Ishikawa (cell line): ENCODE measurements around the gene MAP7D1.

Source experiments
- CEBPB ChIP-seq: IDR thresholded peaks from 2 replicates; pipeline ENCODE4 v1.6.1; 2012
- CREB1 ChIP-seq: IDR thresholded peaks from 2 replicates; pipeline ENCODE4 v1.6.1; 2012; ENCODE audit warnings: low read depth
- EGR1 ChIP-seq: IDR thresholded peaks from 2 replicates; pipeline ENCODE4 v1.6.1; 2012
- EP300 ChIP-seq: IDR thresholded peaks from 2 replicates; pipeline ENCODE4 v1.6.1; 2012; ENCODE audit warnings: borderline replicate concordance
- FOXM1 ChIP-seq: IDR thresholded peaks from 2 replicates; pipeline ENCODE4 v1.6.1; 2012; ENCODE audit warnings: low read depth, borderline replicate concordance
- NFIC ChIP-seq: IDR thresholded peaks from 2 replicates; pipeline ENCODE4 v1.6.1; 2012
- RAD21 ChIP-seq: IDR thresholded peaks from 2 replicates; pipeline ENCODE4 v1.6.1; 2012; ENCODE audit warnings: low read depth
- TAF1 ChIP-seq: IDR thresholded peaks from 2 replicates; pipeline ENCODE4 v1.6.1; 2012; ENCODE audit warnings: low read depth, mild to moderate bottlenecking
- TCF12 ChIP-seq: IDR thresholded peaks from 2 replicates; pipeline ENCODE4 v1.6.1; 2012; ENCODE audit warnings: low read depth
- TEAD4 ChIP-seq: IDR thresholded peaks from 2 replicates; pipeline ENCODE4 v1.6.1; 2012
- YY1 ChIP-seq: IDR thresholded peaks from 2 replicates; pipeline ENCODE4 v1.6.1; 2012; ENCODE audit warnings: low read depth
- ZBTB7A ChIP-seq: IDR thresholded peaks from 2 replicates; pipeline ENCODE4 v1.6.1; 2012; ENCODE audit warnings: low read depth
- TF ChIP-seq, protein P1 (sequence below): IDR thresholded peaks from 2 replicates; pipeline ENCODE4 v1.6.1; 2012
- TF ChIP-seq, protein P2 (sequence below): IDR thresholded peaks from 2 replicates; pipeline ENCODE4 v1.6.1; 2012
- TF ChIP-seq, protein P3 (sequence below): IDR thresholded peaks from 2 replicates; pipeline ENCODE4 v1.6.1; 2012; ENCODE audit warnings: low read depth, mild to moderate bottlenecking

Gene MAP7D1

DNA sequence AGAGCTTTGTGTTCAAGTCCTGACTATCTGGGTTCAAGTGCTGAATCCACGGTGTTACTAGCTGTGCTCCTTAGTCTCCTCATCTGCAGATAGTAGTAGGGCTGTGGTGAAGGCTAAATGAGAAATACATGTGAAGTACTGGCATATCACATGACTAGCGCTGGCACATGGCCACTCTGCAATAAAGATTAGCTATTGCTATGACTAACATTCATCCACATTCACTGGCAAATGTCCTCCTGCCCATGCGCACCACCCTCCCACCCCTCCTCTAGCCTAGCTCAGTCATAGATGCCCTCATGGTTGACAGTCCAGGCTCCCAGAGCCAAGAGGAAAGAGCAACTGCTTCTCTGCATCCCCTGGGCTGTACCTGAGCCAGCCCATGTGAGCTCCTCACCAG is 22.5 kb upstream of the MAP7D1 start:
- TF ChIP-seq, protein P1, sequence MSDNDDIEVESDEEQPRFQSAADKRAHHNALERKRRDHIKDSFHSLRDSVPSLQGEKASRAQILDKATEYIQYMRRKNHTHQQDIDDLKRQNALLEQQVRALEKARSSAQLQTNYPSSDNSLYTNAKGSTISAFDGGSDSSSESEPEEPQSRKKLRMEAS = no peak
- no peak for TF ChIP-seq EP300
- TF ChIP-seq ZBTB7A = no peak
- TF ChIP-seq TCF12 = no peak
- TF ChIP-seq CREB1 = no peak
- TF ChIP-seq, protein P2, sequence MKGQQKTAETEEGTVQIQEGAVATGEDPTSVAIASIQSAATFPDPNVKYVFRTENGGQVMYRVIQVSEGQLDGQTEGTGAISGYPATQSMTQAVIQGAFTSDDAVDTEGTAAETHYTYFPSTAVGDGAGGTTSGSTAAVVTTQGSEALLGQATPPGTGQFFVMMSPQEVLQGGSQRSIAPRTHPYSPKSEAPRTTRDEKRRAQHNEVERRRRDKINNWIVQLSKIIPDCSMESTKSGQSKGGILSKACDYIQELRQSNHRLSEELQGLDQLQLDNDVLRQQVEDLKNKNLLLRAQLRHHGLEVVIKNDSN = no peak
- no peak for TF ChIP-seq TEAD4
- TF ChIP-seq YY1 = no peak
- no peak for TF ChIP-seq TAF1
- no peak for TF ChIP-seq CEBPB
- TF ChIP-seq EGR1 = no peak
- TF ChIP-seq FOXM1 = no peak

DNA sequence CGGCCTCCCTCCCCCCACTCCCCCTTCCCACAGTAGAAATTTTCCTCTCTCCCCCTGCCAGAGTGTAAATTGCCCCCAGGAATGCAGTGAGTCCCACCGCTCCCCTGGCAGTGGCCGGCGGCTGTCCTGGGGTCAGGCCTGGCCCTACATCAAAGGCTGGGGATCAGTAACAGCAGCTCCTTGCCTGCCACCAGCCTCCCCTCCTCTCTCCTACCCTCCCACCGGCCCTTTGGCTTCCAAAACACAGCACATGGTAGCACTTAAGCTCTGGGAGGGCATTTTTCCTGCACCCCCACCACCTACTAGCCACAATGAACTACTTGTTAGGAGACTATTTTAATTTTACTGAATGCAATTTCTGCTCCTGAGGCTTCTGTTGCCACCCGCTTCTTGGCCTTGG is 21.9 kb upstream of the MAP7D1 start:
- TF ChIP-seq, protein P3, sequence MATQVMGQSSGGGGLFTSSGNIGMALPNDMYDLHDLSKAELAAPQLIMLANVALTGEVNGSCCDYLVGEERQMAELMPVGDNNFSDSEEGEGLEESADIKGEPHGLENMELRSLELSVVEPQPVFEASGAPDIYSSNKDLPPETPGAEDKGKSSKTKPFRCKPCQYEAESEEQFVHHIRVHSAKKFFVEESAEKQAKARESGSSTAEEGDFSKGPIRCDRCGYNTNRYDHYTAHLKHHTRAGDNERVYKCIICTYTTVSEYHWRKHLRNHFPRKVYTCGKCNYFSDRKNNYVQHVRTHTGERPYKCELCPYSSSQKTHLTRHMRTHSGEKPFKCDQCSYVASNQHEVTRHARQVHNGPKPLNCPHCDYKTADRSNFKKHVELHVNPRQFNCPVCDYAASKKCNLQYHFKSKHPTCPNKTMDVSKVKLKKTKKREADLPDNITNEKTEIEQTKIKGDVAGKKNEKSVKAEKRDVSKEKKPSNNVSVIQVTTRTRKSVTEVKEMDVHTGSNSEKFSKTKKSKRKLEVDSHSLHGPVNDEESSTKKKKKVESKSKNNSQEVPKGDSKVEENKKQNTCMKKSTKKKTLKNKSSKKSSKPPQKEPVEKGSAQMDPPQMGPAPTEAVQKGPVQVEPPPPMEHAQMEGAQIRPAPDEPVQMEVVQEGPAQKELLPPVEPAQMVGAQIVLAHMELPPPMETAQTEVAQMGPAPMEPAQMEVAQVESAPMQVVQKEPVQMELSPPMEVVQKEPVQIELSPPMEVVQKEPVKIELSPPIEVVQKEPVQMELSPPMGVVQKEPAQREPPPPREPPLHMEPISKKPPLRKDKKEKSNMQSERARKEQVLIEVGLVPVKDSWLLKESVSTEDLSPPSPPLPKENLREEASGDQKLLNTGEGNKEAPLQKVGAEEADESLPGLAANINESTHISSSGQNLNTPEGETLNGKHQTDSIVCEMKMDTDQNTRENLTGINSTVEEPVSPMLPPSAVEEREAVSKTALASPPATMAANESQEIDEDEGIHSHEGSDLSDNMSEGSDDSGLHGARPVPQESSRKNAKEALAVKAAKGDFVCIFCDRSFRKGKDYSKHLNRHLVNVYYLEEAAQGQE = no peak
- no peak for TF ChIP-seq ZBTB7A
- no peak for TF ChIP-seq CEBPB
- TF ChIP-seq TCF12 = no peak
- TF ChIP-seq YY1 = no peak
- TF ChIP-seq EGR1 = no peak
- no peak for TF ChIP-seq CREB1
- no peak for TF ChIP-seq FOXM1
- TF ChIP-seq NFIC = no peak
- no peak for TF ChIP-seq EP300
- TF ChIP-seq TEAD4 = no peak
- no peak for TF ChIP-seq TAF1
- TF ChIP-seq, protein P2 = no peak
- TF ChIP-seq, protein P1 = no peak

DNA sequence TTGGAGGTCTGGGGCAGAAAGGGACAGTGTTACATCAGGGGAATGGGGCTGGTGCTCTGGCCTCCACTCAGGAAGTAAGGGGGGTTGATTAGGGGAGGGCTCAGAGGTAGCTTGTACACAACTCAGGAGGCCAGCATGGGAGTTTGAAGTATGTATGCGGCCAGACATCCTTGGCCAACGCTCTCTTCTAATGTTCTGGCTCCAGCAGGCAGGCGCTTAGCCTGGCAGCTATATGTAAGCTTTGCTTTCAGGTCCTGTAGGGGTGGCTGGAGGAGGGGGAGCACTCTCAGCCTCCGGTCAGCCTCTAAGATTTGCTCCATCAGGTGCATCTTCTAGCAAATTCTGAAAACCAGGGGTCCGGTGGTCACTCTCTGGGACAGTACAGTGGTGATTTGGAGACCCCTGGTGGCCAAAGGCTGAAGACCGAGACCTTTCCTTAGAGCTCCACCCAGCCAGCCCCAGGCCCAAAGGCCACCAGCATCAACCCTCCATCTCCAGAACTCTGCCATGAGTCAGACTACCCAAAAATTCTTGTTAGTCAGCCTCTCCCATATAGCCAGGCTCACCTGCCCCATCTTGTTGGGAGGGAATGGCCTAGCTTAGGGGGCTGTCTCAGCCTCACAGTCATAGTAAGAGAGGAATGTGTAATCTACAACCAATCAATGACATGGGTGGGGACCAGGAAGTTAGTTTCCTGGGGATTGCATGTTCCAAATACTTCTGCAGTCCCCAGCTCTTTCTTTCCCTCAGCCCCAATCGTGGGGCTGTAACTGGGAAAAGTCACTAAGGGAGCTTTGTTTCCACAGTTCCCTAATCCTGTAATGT is 21.2 kb upstream of the MAP7D1 start:
- TF ChIP-seq TEAD4 (no peak), RAD21 (peak; percentile 83), EP300 (no peak), CREB1 (no peak)

DNA sequence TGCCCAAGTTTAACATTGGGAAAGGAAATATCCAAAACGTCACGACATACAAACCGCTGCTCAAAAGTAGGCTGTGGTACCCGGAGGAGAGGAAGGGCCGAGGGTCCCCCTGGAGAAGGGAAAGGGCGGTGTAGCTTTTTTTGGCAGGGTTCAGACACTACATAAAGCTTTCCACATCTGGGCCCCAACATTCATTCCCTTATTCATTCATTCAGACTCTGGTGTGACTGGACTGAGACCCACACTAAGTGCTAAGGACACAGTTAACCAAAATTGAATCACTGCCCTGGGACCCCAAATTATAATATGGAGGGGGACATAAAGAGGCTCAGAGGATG is 20.7 kb upstream of the MAP7D1 start:
- no peak for TF ChIP-seq RAD21
- no peak for TF ChIP-seq FOXM1
- no peak for TF ChIP-seq EGR1
- no peak for TF ChIP-seq YY1
- TF ChIP-seq, protein P1 = no peak
- no peak for TF ChIP-seq TCF12
- TF ChIP-seq ZBTB7A = no peak
- TF ChIP-seq EP300 = no peak
- TF ChIP-seq CREB1 = no peak
- TF ChIP-seq, protein P2 = no peak
- no peak for TF ChIP-seq TEAD4
- TF ChIP-seq CEBPB = no peak
- no peak for TF ChIP-seq NFIC
- no peak for TF ChIP-seq TAF1
- TF ChIP-seq, protein P3 = no peak

DNA sequence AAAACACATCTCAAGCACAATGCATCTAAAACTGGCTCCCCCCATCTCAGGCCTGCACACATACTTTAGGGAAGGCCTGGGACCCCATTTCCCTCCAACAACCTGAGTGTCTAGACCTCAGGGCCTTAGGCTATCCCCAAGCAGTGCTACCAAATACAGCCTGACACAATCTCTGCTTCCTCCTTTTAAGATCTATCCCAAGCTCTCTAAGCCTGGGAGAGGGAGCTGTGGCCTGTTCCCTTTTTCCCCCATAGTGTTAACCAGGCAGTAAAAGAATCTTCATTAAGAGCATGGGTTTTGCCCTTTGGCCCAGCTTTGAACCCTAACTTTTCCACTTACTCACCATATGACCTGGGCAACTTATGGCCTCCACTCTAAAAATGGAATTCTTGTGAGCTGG is 20.2 kb upstream of the MAP7D1 start:
- TF ChIP-seq, protein P2 = no peak
- TF ChIP-seq TAF1 (no peak), EP300 (no peak), TCF12 (no peak), CEBPB (no peak), CREB1 (no peak), YY1 (no peak), ZBTB7A (no peak), RAD21 (no peak), NFIC (no peak), EGR1 (no peak), FOXM1 (no peak), TEAD4 (no peak)
- TF ChIP-seq, protein P3 = no peak
- TF ChIP-seq, protein P1 = no peak
